Stimulated activated CD8-positive, alpha-beta memory T cell treated with anti-CD3 and anti-CD28 coated beads, Interleukin-4, amount 100 ng/mL, for 1 hour (primary cell): Measurements from ENCODE around the gene GOLGA2.

Experiments
- DNase-seq, 2 donors: peaks; one replicate each; pipeline ENCODE4 v3.0.0-alpha.2; 2020; ENCODE audit warnings: low read depth in 2 of 2, low spot score in 1 of 2

GOLGA2 gene

GRCh38 chr9:128214571-128215490, 61.0 kb downstream of the GOLGA2 start:
- no peak for DNase-seq

GRCh38 chr9:128213746-128214497, 61.9 kb downstream of the GOLGA2 start:
- DNase-seq = no peak

- DNase-seq = no peak
Observed at GRCh38 chr9:128211981-128212281, 63.9 kb downstream of the GOLGA2 start.

- no peak for DNase-seq
Observed at GRCh38 chr9:128211186-128211980, 64.4 kb downstream of the GOLGA2 start.

- DNase-seq = no peak
Observed at GRCh38 chr9:128208946-128209669, 66.7 kb downstream of the GOLGA2 start.

GRCh38 chr9:128208386-128208785, 67.4 kb downstream of the GOLGA2 start:
- DNase-seq = no peak

- no peak for DNase-seq
Observed at GRCh38 chr9:128206916-128207910, 68.6 kb downstream of the GOLGA2 start.

GRCh38 chr9:128206484-128206883, 69.3 kb downstream of the GOLGA2 start:
- DNase-seq = no peak
